MM.1S (cell line): ENCODE measurements around the gene SCGB1A1.

Source experiments
- DNase-seq: peaks from one replicate; pipeline ENCODE4 v3.0.0-alpha.2; 2015
- H2AFZ ChIP-seq: fragments of 300-600 bp; sonication (generic); 2 replicates; pipeline ENCODE4 v1.6.0; 2016; ENCODE audit warnings: antibody characterized with exemption, low read length
- H3F3A ChIP-seq: fragments of 300-600 bp; sonication (generic); 2 replicates; pipeline ENCODE4 v1.6.1; 2016; ENCODE audit warnings: mild to moderate bottlenecking, antibody characterized with exemption, low read length, moderate library complexity, mixed read lengths; ENCODE audit not compliant: insufficient read depth
- H3K27ac ChIP-seq: fragments of 300-600 bp; sonication (generic); 2 replicates; pipeline ENCODE4 v1.5.1; 2016; ENCODE audit warnings: mild to moderate bottlenecking, low read length
- H3K27me3 ChIP-seq: fragments of 300-600 bp; sonication (generic); replicated peaks from 2 replicates; pipeline ENCODE4 v1.6.0; 2016; ENCODE audit warnings: low read length; ENCODE audit not compliant: insufficient read depth
- H3K36me3 ChIP-seq: fragments of 300-600 bp; sonication (generic); replicated peaks from 2 replicates; pipeline ENCODE4 v1.6.1; 2016; ENCODE audit warnings: mild to moderate bottlenecking, low read length, mixed read lengths; ENCODE audit not compliant: insufficient read depth
- H3K4me1 ChIP-seq: fragments of 300-600 bp; sonication (generic); 2 replicates; pipeline ENCODE4 v1.6.1; 2016; ENCODE audit warnings: low read length, mixed read lengths
- H3K4me2 ChIP-seq: fragments of 300-600 bp; sonication (generic); 2 replicates; pipeline ENCODE4 v1.6.0; 2016; ENCODE audit warnings: low read depth, low read length
- H3K4me3 ChIP-seq: fragments of 300-600 bp; sonication (generic); 2 replicates; pipeline ENCODE4 v1.5.1; 2016; ENCODE audit warnings: low read length, mixed read lengths
- H3K79me2 ChIP-seq: fragments of 300-600 bp; sonication (generic); 2 replicates; pipeline ENCODE4 v1.6.1; 2016; ENCODE audit warnings: mixed run types, low read length, mixed read lengths
- H3K9ac ChIP-seq: fragments of 300-600 bp; sonication (generic); 2 replicates; pipeline ENCODE4 v1.6.1; 2016; ENCODE audit warnings: low read length, mixed read lengths
- H3K9me2 ChIP-seq: fragments of 300-600 bp; sonication (generic); replicated peaks from 2 replicates; pipeline ENCODE4 v1.6.1; 2016; ENCODE audit warnings: mild to moderate bottlenecking, low read length, mixed read lengths; ENCODE audit not compliant: insufficient read depth
- H3K9me3 ChIP-seq: fragments of 300-600 bp; sonication (generic); replicated peaks from 2 replicates; pipeline ENCODE4 v1.6.1; 2016; ENCODE audit warnings: mild to moderate bottlenecking, low read length, mixed read lengths; ENCODE audit not compliant: insufficient read depth
- H4K20me1 ChIP-seq: fragments of 300-600 bp; sonication (generic); 2 replicates; pipeline ENCODE4 v1.6.1; 2016; ENCODE audit warnings: mild to moderate bottlenecking, low read length, moderate library complexity, mixed read lengths; ENCODE audit not compliant: insufficient read depth
- CTCF ChIP-seq: fragments of 300-600 bp; sonication (generic); IDR thresholded peaks from 2 replicates; pipeline ENCODE4 v1.5.1; 2016; ENCODE audit warnings: antibody characterized with exemption, low read length, mixed read lengths
- EZH2 ChIP-seq: fragments of 300-600 bp; sonication (generic); optimal IDR thresholded peaks from 2 replicates; pipeline ENCODE3; 2017; ENCODE audit warnings: low read depth, mild to moderate bottlenecking, antibody characterized with exemption, low read length, mixed read lengths
- EZH2phosphoT487 ChIP-seq: fragments of 300-600 bp; sonication (generic); IDR thresholded peaks from 2 replicates; pipeline ENCODE4 v1.6.1; 2018; ENCODE audit warnings: antibody characterized with exemption, low read length

SCGB1A1 gene

GRCh38 chr11:62428871-62429560 is 10.2 kb downstream of the SCGB1A1 start:
- H4K20me1 ChIP-seq: no peaks in the 10 kb centered on the region
- H3K79me2 ChIP-seq: no peaks in the 10 kb centered on the region
- TF ChIP-seq EZH2phosphoT487 (no peak), CTCF (no peak), EZH2 (no peak)
- no peaks in the 10 kb centered on the region for H3F3A ChIP-seq
- no peaks in the 10 kb centered on the region for H3K9me2 ChIP-seq
- H3K4me2 ChIP-seq: no peak overlapping the region
- H3K27me3 ChIP-seq: no peaks in the 10 kb centered on the region
- DNase-seq: no peak
- H3K4me3 ChIP-seq: no peak overlapping the region
- no peak overlapping the region for H3K9ac ChIP-seq
- no peak overlapping the region for H3K27ac ChIP-seq
- H2AFZ ChIP-seq: no peak overlapping the region
- no peaks in the 10 kb centered on the region for H3K36me3 ChIP-seq
- H3K4me1 ChIP-seq: peaks cover 6% of the 10 kb centered on the region; the same call in 1 of the 2 replicates
- H3K9me3 ChIP-seq: no peaks in the 10 kb centered on the region

GRCh38 chr11:62430425-62430824 is 11.6 kb downstream of the SCGB1A1 start:
- Histone ChIP-seq H3K9me2 (no peaks in the 10 kb centered on the region), H3K9me3 (no peaks in the 10 kb centered on the region), H4K20me1 (no peaks in the 10 kb centered on the region), H2AFZ (no peak overlapping the region), H3K36me3 (no peaks in the 10 kb centered on the region), H3K4me2 (no peak overlapping the region), H3K27ac (no peak overlapping the region), H3K9ac (no peak overlapping the region), H3F3A (no peaks in the 10 kb centered on the region), H3K79me2 (no peaks in the 10 kb centered on the region), H3K4me3 (no peak overlapping the region), H3K27me3 (no peaks in the 10 kb centered on the region), H3K4me1 (peaks cover 6% of the 10 kb centered on the region; the same call in 1 of the 2 replicates)
- TF ChIP-seq CTCF (no peak), EZH2 (no peak), EZH2phosphoT487 (no peak)
- no peak for DNase-seq

GRCh38 chr11:62431171-62431901 is 12.5 kb downstream of the SCGB1A1 start:
- H3K36me3 ChIP-seq: no peaks in the 10 kb centered on the region
- DNase-seq: no peak
- H3K79me2 ChIP-seq: no peaks in the 10 kb centered on the region
- no peak overlapping the region for H3K4me3 ChIP-seq
- peaks cover 4% of the 10 kb centered on the region; the same call in 1 of the 2 replicates for H3F3A ChIP-seq
- H2AFZ ChIP-seq: no peak overlapping the region
- H3K9me3 ChIP-seq: no peaks in the 10 kb centered on the region
- no peaks in the 10 kb centered on the region for H4K20me1 ChIP-seq
- TF ChIP-seq EZH2phosphoT487 (no peak), CTCF (no peak), EZH2 (no peak)
- H3K27ac ChIP-seq: no peak overlapping the region
- H3K4me2 ChIP-seq: no peak overlapping the region
- no peaks in the 10 kb centered on the region for H3K27me3 ChIP-seq
- no peak overlapping the region for H3K9ac ChIP-seq
- H3K9me2 ChIP-seq: no peaks in the 10 kb centered on the region
- H3K4me1 ChIP-seq: peaks cover 10% of the 10 kb centered on the region; the same call in 1 of the 2 replicates
